HPDE6-E6E7 (cell line): Measurements from ENCODE around the gene THOC1.

Experiments
- DNase-seq: peaks from one replicate; pipeline ENCODE4 v3.0.0; 2011; ENCODE audit warnings: missing footprints; ENCODE audit errors: extremely low spot score

The THOC1 gene

DNA sequence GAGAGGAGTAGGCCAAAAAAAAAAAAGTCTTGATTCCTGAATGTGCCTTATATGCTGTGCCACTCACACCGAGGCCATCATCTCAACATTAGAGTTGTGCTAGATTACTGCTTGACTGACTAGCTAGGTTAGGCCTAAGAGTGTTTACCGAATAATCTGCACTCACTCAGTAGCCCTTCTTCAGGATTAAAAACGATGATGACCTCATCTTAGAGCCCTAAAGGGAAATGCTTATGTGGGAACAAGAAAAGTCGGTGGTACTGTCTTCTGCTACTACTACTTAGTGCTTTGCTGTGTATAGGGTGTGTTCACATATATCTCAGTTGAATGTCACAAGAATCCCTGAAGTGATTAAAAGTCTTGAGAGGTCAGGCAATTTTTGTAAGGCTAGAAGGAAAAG is 54.3 kb downstream of the THOC1 start:
- no peak for DNase-seq

DNA sequence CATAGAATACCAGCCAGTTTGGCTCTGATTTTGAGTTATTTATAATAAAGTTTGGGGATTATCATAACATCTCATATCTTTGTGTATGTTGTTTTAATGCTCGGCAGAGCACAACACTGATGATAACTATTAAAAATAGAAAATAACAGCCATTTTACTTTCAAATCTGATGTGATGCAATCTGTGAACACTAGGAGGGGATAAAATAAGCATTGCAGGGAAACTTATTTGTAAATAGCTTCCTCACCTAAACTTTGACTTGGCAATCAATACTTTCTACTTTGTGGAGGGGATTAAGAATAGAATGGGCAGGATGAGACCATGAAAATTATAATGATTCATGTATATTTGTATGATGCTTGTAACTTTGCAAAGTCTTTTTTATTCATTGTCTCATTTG is 55.1 kb downstream of the THOC1 start:
- no peak for DNase-seq

DNA sequence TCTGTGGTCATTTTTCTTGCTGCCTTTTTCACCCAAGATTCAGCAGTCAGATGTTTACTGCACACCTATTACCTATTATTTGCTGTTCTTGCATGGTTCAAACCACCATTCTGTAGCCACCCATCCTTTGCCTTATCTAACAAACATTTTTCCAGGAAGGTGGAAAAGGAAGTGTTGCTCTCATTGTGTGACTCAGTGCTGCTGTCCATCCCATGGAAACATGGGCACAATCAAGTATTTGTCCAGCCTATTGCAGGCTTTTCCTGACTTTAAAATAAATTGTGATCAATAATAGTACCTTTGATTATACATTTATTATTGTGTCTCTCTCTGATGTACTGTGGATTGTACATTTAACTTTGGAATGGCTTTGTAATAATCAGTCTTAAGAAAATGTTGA is 56.3 kb downstream of the THOC1 start:
- DNase-seq: no peak

DNA sequence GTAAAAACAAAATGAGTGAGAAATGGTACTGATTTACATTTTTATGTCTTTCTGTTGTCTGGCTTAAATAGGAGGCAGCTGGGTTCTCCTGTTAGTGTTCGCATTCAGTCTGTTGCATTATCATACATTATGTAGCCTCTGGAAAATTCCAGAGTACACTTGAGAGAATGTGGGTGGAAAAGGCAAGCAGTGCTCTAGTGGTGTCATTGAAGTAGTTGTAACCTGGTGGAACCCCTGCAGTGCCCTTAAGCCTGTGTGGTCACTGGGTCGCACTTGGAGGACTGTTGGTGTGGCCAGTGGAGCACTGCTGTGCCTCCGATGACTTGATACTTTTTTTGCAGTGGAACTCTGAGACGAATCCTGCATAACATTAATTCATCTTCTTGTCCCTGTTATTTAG is 57.1 kb downstream of the THOC1 start:
- DNase-seq: no peak

DNA sequence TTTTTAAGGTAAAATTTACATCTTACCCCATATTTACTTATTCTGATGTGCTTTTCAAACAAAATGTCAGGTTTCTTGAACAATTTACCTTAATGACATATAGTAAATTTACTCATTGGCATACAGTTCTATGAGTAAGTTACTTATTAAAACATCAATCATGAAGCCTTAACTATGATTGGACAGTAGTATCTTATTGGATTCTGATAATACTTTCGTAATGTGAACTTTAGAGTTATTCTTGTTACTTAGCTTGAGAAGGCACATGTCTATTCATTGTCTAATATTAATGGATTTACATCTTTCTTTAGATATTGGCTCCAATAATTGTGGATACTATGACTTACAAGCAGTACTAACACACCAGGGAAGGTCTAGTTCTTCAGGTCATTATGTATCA is 57.8 kb downstream of the THOC1 start:
- no peak for DNase-seq

DNA sequence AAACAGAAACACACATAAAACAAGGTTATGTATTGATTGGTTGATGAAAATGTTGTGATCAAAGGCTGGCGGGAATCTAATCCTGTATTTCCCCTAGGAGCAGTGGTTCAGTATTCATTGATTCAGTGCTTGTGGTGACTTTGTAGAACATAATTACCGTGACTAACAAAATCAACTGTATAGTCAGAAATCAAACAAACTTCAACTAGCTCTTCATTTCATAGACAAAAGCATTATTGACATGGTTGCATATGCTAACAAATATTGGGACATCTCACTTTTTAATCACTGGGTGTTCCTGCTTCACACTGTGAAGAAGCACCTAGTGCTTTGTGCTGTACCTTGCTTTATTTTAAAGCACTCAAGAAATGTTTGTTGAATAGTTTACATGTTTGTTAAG is 68.1 kb downstream of the THOC1 start:
- DNase-seq: no peak

DNA sequence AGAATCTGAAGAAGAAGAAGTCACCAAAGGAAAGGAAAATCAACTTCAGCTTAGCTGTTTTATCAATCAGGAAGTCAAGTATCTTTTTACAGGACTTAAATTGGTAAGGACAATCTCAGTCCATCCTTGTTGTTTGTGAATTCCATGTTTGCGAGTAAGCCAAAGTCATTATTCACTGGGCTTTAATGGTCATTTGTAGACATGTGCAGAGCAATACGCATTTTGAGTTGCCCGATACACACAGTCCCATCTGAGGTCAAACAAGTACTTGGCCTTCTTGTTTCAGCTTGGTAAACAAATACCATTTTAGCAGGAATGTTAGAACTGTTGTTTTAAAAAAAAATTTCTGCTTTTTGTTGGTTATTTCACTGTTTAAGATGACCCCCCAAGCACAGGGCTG is 68.6 kb downstream of the THOC1 start:
- no peak for DNase-seq

DNA sequence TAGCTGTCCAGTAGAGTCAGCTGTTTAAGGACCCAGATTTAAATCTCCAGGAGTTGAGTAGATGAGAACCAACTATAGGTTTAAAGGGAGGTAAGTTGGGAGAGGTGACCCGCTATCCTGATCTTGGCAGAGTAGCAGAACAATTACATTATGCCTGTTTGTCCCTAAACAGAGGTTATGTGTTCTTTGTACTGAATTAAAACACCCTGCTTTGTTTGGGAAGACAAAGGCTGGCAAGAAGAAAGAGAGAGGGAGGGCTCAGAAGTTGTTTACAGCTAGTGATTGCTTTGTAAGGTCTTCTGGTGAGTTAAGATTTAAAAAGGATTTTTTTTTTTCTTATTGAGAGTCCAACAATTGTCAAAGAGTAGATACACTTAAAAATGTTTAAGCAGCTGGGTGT is 72.2 kb downstream of the THOC1 start:
- no peak for DNase-seq

DNA sequence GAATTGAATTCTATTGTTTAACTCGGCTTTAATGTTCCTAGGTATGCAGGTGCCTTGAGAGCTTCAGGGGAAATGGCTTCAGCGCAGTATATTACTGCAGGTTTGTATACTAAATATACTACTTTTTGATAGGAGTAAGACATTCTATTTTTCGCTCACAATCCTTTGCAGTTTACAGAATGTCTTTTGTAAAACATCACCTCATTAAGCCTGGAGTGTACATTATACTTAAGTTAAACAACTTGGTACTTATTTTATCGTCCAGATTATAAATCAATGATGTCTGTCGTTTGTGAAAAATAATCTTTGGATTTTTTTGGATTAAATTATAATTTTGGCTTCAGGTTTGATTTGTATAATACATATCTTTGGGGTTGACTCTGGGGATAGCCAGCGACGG is 75.0 kb downstream of the THOC1 start:
- no peak for DNase-seq

DNA sequence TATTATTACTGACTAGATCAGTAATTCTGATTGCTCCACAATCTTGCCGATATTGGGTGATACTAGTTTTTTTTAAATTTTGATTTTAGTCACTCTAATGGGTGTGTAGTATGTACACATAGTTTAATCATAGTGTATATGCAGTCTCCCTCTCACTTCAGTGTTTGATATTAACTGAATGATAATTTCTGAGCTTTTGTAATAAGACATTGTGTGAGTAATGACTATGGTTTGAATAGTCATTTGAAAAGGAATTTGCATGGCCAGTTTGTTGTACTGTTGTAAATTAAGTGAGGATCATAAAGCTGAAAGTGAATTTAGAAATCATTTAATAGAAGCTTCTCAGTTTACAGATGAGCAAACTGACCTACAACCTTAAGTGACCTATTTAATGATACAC is 76.1 kb downstream of the THOC1 start:
- DNase-seq: no peak

DNA sequence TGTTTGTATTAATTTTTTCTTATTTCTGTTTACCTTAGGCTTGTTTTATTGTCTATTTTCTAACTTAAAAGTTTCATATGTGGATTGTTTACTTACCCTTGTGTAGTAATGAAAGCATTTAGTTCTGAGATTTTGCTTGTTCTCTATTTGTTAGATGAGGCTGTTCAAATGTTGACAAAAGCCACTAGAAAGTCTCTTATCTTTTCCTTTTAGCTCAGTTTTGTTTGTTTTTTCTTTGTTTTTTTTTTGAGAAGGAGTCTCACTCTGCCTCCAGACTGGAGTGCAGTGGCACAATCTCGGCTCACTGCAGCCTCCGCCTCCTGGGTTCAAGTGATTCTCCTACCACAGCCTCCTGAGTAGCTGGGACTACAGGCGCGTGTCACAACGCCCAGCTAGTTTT is 78.6 kb downstream of the THOC1 start:
- no peak for DNase-seq

DNA sequence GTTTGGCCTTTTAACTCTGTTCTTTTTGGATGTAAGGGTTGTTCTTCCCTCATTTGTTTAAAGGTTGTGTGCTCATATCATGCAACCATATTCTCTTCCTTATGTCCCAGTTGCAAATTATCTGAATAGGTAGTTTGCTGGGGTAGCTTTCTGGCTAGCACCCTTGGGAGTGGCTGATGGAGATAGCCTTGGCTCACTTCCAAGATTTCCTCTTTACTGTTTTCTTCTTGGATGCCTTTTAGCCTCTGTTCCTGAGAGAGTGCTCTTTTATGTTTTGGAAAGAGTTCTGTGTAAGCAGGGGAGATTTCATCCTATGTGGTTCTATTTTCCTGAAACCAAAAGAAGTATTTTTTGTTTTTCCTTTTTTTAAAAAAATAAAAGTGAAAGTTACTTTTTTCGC is 84.1 kb downstream of the THOC1 start:
- DNase-seq: no peak

DNA sequence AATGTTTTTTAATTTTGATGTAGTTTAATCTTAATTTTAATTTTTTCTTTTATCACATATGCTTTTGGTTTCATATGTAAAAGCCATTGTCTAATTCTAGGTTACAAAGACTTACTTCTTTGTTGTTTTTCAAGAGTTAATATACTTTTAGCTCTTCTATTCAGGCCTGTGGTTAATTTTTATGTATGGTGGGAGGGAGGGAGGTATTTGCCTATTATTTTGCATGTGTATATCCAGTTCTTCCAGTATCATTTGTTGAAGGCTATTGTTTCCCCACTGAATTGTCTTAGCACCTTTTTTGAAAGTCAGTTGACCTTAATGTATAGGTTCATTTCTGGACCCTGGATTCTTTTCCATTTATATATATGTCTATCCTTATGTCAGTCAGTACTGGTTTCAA is 86.1 kb downstream of the THOC1 start:
- DNase-seq: no peak

DNA sequence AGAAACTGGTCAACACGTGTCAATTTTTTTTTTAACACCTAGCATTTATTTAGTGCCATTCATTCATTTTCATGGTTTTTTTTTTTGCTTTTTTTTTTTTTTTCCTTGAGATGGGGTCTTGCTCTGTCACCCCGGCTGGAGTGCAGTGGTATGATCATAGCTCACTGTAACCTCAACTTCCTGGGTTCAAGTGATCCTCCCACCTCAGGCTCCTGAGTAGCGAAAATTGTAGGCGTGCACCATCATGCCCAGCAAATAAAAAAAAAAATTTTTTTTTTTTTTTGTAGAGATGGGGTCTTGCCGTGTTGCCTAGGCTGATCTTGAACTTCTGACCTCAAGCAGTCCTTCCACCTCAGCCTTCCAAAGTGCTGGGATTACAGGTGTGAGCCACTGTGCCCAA is 88.3 kb downstream of the THOC1 start:
- no peak for DNase-seq

DNA sequence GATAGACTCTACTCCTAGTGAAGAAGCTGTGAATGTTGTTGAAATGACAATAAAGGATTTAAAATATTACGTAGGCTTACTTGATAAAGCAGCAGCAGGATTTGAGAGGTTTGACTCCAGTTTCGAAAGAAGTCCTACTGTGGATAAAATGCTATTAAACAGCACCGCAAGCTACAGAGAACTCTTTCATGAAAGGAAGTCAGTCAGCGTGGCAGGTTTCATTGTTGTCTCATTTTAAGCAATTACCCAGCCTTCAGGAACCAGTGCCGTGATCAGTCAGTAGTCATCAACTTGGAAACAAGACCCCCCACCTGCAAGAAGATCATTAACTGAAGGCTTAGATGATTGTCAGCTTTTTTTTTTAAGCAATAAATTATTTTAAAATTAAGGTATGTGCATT is 95.5 kb downstream of the THOC1 start:
- no peak for DNase-seq
